HEK293 (cell line): ENCODE data around the gene SLC39A11.

Source experiments
- CTCF ChIA-PET: fragments of 350-600 bp; formaldehyde crosslinking; extraction: SDS; loops from one replicate; lab custom pipeline; 2021; ENCODE audit warnings: antibody characterized with exemption; lab: Yijun Ruan, JAX
- POLR2A ChIA-PET: fragments of 300-600 bp; formaldehyde crosslinking; extraction: SDS; loops from one replicate; lab custom pipeline; 2020; ENCODE audit warnings: antibody characterized with exemption, inconsistent platforms; lab: Yijun Ruan, JAX
- H3K27ac ChIP-seq: fragments of 200-500 bp; sonication (Bioruptor generic); 2 replicates; pipeline ENCODE4 v1.5.1; 2014; ENCODE audit warnings: low read depth, low read length, control low read depth, inconsistent platforms; ENCODE audit errors: extremely low read depth
- H3K36me3 ChIP-seq, 2 experiments: fragments of 200-500 bp in 1 of 2; sonication (Bioruptor generic) in 1 of 2; 1 replicate in 1 of 2; 2 replicates in 1 of 2; pipeline ENCODE4 v1.5.1; 2014 to 2017; ENCODE audit warnings: inconsistent platforms in 2 of 2, low read length in 2 of 2; ENCODE audit not compliant: control insufficient read depth in 2 of 2, insufficient read depth in 1 of 2
- H3K4me1 ChIP-seq: fragments of 200-500 bp; sonication (Bioruptor generic); 2 replicates; pipeline ENCODE4 v1.5.1; 2014; ENCODE audit warnings: mild to moderate bottlenecking, low read length, inconsistent platforms; ENCODE audit not compliant: control insufficient read depth, insufficient read depth
- H3K4me3 ChIP-seq: 2 replicates; pipeline ENCODE4 v1.5.1; 2011; ENCODE audit warnings: low read depth, mild to moderate bottlenecking, control low read depth, low read length, moderate library complexity
- H3K9me3 ChIP-seq: fragments of 200-500 bp; sonication (Bioruptor generic); 2 replicates; pipeline ENCODE4 v1.5.1; 2014; ENCODE audit warnings: low read depth, low read length, inconsistent platforms; ENCODE audit not compliant: control insufficient read depth, insufficient read depth
- BCL6B ChIP-seq: fragments of 450-650 bp; formaldehyde crosslinking; IDR thresholded peaks from 2 replicates; pipeline ENCODE4 v1.5.1; 2017; ENCODE audit warnings: missing biosample characterization, missing genetic modification characterization
- GLIS1 ChIP-seq: fragments of 450-650 bp; formaldehyde crosslinking; IDR thresholded peaks from 2 replicates; pipeline ENCODE4 v1.5.1; 2016; ENCODE audit warnings: missing biosample characterization, missing genetic modification characterization
- MEIS1 ChIP-seq: sonication (generic); formaldehyde crosslinking; IDR thresholded peaks from 2 replicates; pipeline ENCODE4 v1.8.1; 2022; ENCODE audit warnings: missing genetic modification reagents, mild to moderate bottlenecking, borderline replicate concordance
- SCRT2 ChIP-seq: fragments of 450-650 bp; formaldehyde crosslinking; IDR thresholded peaks from 2 replicates; pipeline ENCODE4 v1.5.1; 2016; ENCODE audit warnings: missing biosample characterization, missing genetic modification characterization
- SETDB1 ChIP-seq: IDR thresholded peaks from one replicate; pipeline ENCODE4 v1.6.1; 2017; ENCODE audit warnings: mild to moderate bottlenecking, low read length, moderate library complexity, mixed read lengths; ENCODE audit not compliant: insufficient read length
- TSHZ1 ChIP-seq: fragments of 450-650 bp; formaldehyde crosslinking; IDR thresholded peaks from 2 replicates; pipeline ENCODE4 v1.5.1; 2016; ENCODE audit warnings: missing biosample characterization, missing genetic modification characterization, borderline replicate concordance
- YY1 ChIP-seq: fragments of 450-650 bp; formaldehyde crosslinking; IDR thresholded peaks from 2 replicates; pipeline ENCODE4 v1.5.1; 2018; ENCODE audit warnings: missing biosample characterization, missing genetic modification characterization
- ZFP41 ChIP-seq: fragments of 450-650 bp; formaldehyde crosslinking; IDR thresholded peaks from 2 replicates; pipeline ENCODE4 v1.5.1; 2016; ENCODE audit warnings: missing biosample characterization, missing genetic modification characterization, borderline replicate concordance
- ZNF10 ChIP-seq: fragments of 450-650 bp; formaldehyde crosslinking; IDR thresholded peaks from 2 replicates; pipeline ENCODE4 v1.5.1; 2017; ENCODE audit warnings: missing biosample characterization, missing genetic modification characterization
- ZNF146 ChIP-seq: fragments of 450-650 bp; formaldehyde crosslinking; IDR thresholded peaks from 2 replicates; pipeline ENCODE4 v1.5.1; 2016; ENCODE audit warnings: missing biosample characterization, missing genetic modification characterization
- ZNF155 ChIP-seq: fragments of 450-650 bp; formaldehyde crosslinking; IDR thresholded peaks from 2 replicates; pipeline ENCODE4 v1.5.1; 2016; ENCODE audit warnings: missing biosample characterization, missing genetic modification characterization
- ZNF274 ChIP-seq, 2 experiments: fragments of 200-500 bp in 1 of 2; fragments of 450-650 bp in 1 of 2; sonication (Bioruptor generic) in 1 of 2; formaldehyde crosslinking in 1 of 2; IDR thresholded peaks; 2 replicates each; pipeline versions ENCODE4 v1.5.1 to v1.6.1; 2014 to 2016; ENCODE audit warnings: borderline replicate concordance in 1 of 2, inconsistent platforms in 1 of 2, low read length in 1 of 2, missing biosample characterization in 1 of 2, missing genetic modification characterization in 1 of 2
- ZNF449 ChIP-seq: fragments of 450-650 bp; formaldehyde crosslinking; IDR thresholded peaks from 2 replicates; pipeline ENCODE4 v1.5.1; 2017; ENCODE audit warnings: missing biosample characterization, mild to moderate bottlenecking, missing genetic modification characterization, moderate library complexity
- ZNF521 ChIP-seq: fragments of 450-650 bp; formaldehyde crosslinking; IDR thresholded peaks from 2 replicates; pipeline ENCODE4 v1.5.1; 2017; ENCODE audit warnings: missing biosample characterization, mild to moderate bottlenecking, missing genetic modification characterization
- ZNF548 ChIP-seq: fragments of 450-650 bp; formaldehyde crosslinking; IDR thresholded peaks from 2 replicates; pipeline ENCODE4 v1.5.1; 2016; ENCODE audit warnings: missing biosample characterization, missing genetic modification characterization
- ZNF558 ChIP-seq: fragments of 450-650 bp; formaldehyde crosslinking; IDR thresholded peaks from 2 replicates; pipeline ENCODE4 v1.5.1; 2016; ENCODE audit warnings: missing biosample characterization, missing genetic modification characterization
- ZNF623 ChIP-seq: fragments of 450-650 bp; formaldehyde crosslinking; IDR thresholded peaks from 2 replicates; pipeline ENCODE4 v1.5.1; 2016; ENCODE audit warnings: missing biosample characterization, missing genetic modification characterization
- ZNF626 ChIP-seq: fragments of 450-650 bp; sonication (Bioruptor Pico); formaldehyde crosslinking; IDR thresholded peaks from 2 replicates; pipeline ENCODE4 v1.5.1; 2018; ENCODE audit warnings: missing biosample characterization, missing genetic modification characterization, inconsistent platforms
- TF ChIP-seq, protein P1 (sequence below): sonication (generic); formaldehyde crosslinking; IDR thresholded peaks from 2 replicates; pipeline ENCODE4 v1.8.1; 2022; ENCODE audit warnings: mild to moderate bottlenecking, moderate library complexity, missing genetic modification reagents
- TF ChIP-seq, protein P2 (sequence below): fragments of 450-650 bp; formaldehyde crosslinking; IDR thresholded peaks from 2 replicates; pipeline ENCODE4 v1.5.1; 2017; ENCODE audit warnings: missing biosample characterization, missing genetic modification characterization

Gene SLC39A11

GRCh38 chr17:72860778-72861177 lies 231.7 kb downstream of the SLC39A11 start (continued):
- TF ChIP-seq TSHZ1 (tag by site-specific recombination) = no peak
- no peak for TF ChIP-seq ZNF146 (tag by site-specific recombination)
- no peak for TF ChIP-seq ZNF274 (IDR thresholded peaks at IDR 0.05; ENCODE audit: low read length)
- TF ChIP-seq ZNF274 (tag by site-specific recombination; IDR thresholded peaks at IDR 0.05; ENCODE audit: borderline replicate concordance) = no peak
- no peak for TF ChIP-seq YY1 (tag by site-specific recombination)
- no peak for TF ChIP-seq ZNF626 (tag by site-specific recombination)

GRCh38 chr17:72858826-72859495 lies 233.5 kb downstream of the SLC39A11 start:
- CTCF ChIA-PET = no interaction called here
- Histone ChIP-seq H3K4me3 (no peak overlapping the region), H3K27ac (no peak overlapping the region), H3K4me1 (no peaks in the 10 kb centered on the region), H3K36me3 (no peaks in the 10 kb centered on the region), H3K9me3 (no peaks in the 10 kb centered on the region)
- POLR2A ChIA-PET = no interaction called here
- TF ChIP-seq ZNF623 (tag by site-specific recombination) (no peak), ZNF449 (tag by site-specific recombination) (no peak)

- CTCF ChIA-PET = interaction anchor here (0.6 kb wide), 1 partner anchor 41 kb away, joined by 3 read pairs; no protein-coding TSS in a partner anchor
- TF ChIP-seq SETDB1 = no peak
- TF ChIP-seq, protein P1, sequence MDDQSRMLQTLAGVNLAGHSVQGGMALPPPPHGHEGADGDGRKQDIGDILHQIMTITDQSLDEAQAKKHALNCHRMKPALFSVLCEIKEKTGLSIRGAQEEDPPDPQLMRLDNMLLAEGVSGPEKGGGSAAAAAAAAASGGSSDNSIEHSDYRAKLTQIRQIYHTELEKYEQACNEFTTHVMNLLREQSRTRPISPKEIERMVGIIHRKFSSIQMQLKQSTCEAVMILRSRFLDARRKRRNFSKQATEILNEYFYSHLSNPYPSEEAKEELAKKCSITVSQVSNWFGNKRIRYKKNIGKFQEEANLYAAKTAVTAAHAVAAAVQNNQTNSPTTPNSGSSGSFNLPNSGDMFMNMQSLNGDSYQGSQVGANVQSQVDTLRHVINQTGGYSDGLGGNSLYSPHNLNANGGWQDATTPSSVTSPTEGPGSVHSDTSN = no peak
- TF ChIP-seq, protein P2, sequence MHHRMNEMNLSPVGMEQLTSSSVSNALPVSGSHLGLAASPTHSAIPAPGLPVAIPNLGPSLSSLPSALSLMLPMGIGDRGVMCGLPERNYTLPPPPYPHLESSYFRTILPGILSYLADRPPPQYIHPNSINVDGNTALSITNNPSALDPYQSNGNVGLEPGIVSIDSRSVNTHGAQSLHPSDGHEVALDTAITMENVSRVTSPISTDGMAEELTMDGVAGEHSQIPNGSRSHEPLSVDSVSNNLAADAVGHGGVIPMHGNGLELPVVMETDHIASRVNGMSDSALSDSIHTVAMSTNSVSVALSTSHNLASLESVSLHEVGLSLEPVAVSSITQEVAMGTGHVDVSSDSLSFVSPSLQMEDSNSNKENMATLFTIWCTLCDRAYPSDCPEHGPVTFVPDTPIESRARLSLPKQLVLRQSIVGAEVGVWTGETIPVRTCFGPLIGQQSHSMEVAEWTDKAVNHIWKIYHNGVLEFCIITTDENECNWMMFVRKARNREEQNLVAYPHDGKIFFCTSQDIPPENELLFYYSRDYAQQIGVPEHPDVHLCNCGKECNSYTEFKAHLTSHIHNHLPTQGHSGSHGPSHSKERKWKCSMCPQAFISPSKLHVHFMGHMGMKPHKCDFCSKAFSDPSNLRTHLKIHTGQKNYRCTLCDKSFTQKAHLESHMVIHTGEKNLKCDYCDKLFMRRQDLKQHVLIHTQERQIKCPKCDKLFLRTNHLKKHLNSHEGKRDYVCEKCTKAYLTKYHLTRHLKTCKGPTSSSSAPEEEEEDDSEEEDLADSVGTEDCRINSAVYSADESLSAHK (tag by site-specific recombination) = no peak
- TF ChIP-seq MEIS1 (CRISPR knock-in tag) = no peak
- no peak for TF ChIP-seq ZNF10 (tag by site-specific recombination)
- TF ChIP-seq ZNF548 = no peak
- no peak for TF ChIP-seq ZNF521 (tag by site-specific recombination)
- TF ChIP-seq ZFP41 (tag by site-specific recombination) = no peak
- TF ChIP-seq BCL6B (tag by site-specific recombination) = no peak
- no peak for TF ChIP-seq ZNF155 (tag by site-specific recombination)
- TF ChIP-seq ZNF558 (tag by site-specific recombination) = no peak
- TF ChIP-seq GLIS1 = no peak
- TF ChIP-seq SCRT2 = no peak
These were observed 238.8 kb downstream of the SLC39A11 start for GRCh38 chr17:72853440-72854415.

More at GRCh38 chr17:72853440-72854415, 238.8 kb downstream of the SLC39A11 start:
- no peak overlapping the region for H3K4me3 ChIP-seq
- H3K36me3 ChIP-seq = no peaks in the 10 kb centered on the region
- no peak overlapping the region for H3K27ac ChIP-seq
- POLR2A ChIA-PET = no interaction called here
- no peaks in the 10 kb centered on the region for H3K4me1 ChIP-seq
- no peaks in the 10 kb centered on the region for H3K9me3 ChIP-seq
